ENCODE measurements around the gene EXOC3L2. TPM values are rescaled to one million over a fixed set of nuclear protein-coding genes. Genes with fewer than 3 reads are reported as not detected.
A peak's percentile ranks its signal among the peaks of the same experiment; 100 is the strongest.

The EXOC3L2 gene
- total RNA-seq, 1 experiment from 2014 or later: not detected

DNA sequence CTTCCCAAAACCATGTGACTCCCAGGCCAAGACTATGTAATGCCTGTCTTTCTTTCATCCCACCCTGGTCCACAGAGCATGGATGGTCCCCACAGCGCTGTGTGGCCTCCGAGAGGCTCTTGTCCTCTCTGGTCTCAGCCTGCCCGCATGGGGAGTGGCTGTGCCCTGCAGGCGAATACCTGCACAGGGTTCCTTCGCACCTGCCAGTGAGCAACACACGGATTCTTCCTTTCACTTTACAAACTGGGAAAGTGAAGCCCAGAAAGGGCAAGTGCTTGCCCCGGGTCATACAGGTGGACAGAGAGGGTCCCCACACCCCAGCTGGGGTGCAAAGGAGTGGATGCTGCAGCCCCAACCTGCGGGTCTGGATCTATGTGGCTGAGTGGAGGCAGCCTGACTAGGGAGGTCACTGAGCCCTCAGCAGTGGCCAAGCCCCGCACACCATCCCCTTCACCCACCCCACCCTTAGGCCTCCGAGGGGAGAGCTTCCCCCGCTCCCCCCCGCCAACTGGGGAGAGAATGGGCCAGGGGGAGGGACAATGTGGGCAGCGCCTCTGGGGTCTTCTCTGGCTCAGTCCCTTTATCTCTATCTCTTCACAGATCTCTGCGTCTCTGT lies 5.1 kb upstream of the EXOC3L2 start:
- no peaks in the 10 kb centered on the region for H4K20me1 ChIP-seq (ENCODE audit: low read length)
- H3K36me3 ChIP-seq (ENCODE audit: low read depth, low read length): no peaks in the 10 kb centered on the region
- H3F3A ChIP-seq (ENCODE audit: low read length, unreplicated experiment): no peaks in the 10 kb centered on the region
- ChIA-PET CTCF (no interaction called here), POLR2A (ENCODE audit: unreplicated experiment) (no interaction called here)
- no peaks in the 10 kb centered on the region for H3K9me3 ChIP-seq (ENCODE audit: low read length)
- intact Hi-C loops (cut with micrococcal nuclease): loop anchor here (10.0 kb wide), 1 partner anchor 236 kb away; no protein-coding TSS in a partner anchor
- BruUV-seq (replicated peaks): no TSS peak
- peaks cover 28% of the 10 kb centered on the region for H3K79me2 ChIP-seq (ENCODE audit: low read length)
- no peaks in the 10 kb centered on the region for H3K27me3 ChIP-seq (ENCODE audit: low read length)
- H3K4me1 ChIP-seq (ENCODE audit: insufficient read depth, low read length): peaks cover 10% of the 10 kb centered on the region; the same call in 1 of the 2 replicates
- H3K9ac ChIP-seq (ENCODE audit: low read length): peak overlapping the region; percentile 25; the same call in 1 of the 2 replicates
- H2AFZ ChIP-seq (ENCODE audit: low read length): peak overlapping the region; percentile 99
- H3K4me2 ChIP-seq (ENCODE audit: low read length): peak overlapping the region; percentile 97
- DNase-seq (no peak), ATAC-seq (peak; percentile 23)
- H3K27ac ChIP-seq (ENCODE audit: low read length): no peak overlapping the region
- no peak for TF ChIP-seq EZH2phosphoT487 (IDR thresholded peaks at IDR 0.05; ENCODE audit: borderline replicate concordance, low read length)
- TF ChIP-seq CTCF (conservative IDR thresholded peaks at IDR 0.05; ENCODE audit: low read depth, low read length): no peak
- TF ChIP-seq EZH2 (IDR thresholded peaks at IDR 0.05; ENCODE audit: low read length, unreplicated experiment): no peak
- H3K9me2 ChIP-seq (replicated peaks; ENCODE audit: low read length): no peaks in the 10 kb centered on the region
- peak overlapping the region; percentile 78 for H3K4me3 ChIP-seq (ENCODE audit: low read length)

- Histone ChIP-seq H3F3A (ENCODE audit: low read length, unreplicated experiment) (no peaks in the 10 kb centered on the region), H4K20me1 (ENCODE audit: low read length) (no peaks in the 10 kb centered on the region), H3K9me3 (ENCODE audit: low read length) (no peaks in the 10 kb centered on the region), H3K27ac (ENCODE audit: low read length) (no peak overlapping the region), H3K79me2 (ENCODE audit: low read length) (peaks cover 25% of the 10 kb centered on the region), H3K27me3 (ENCODE audit: low read length) (no peaks in the 10 kb centered on the region), H3K4me2 (ENCODE audit: low read length) (peak overlapping the region; percentile 69; the same call in 1 of the 2 replicates), H3K4me1 (ENCODE audit: insufficient read depth, low read length) (peaks cover 10% of the 10 kb centered on the region; the same call in 1 of the 2 replicates), H3K9me2 (replicated peaks; ENCODE audit: low read length) (no peaks in the 10 kb centered on the region), H3K36me3 (ENCODE audit: low read depth, low read length) (no peaks in the 10 kb centered on the region), H3K4me3 (ENCODE audit: low read length) (no peak overlapping the region), H2AFZ (ENCODE audit: low read length) (no peak overlapping the region), H3K9ac (ENCODE audit: low read length) (no peak overlapping the region)
- intact Hi-C loops (cut with micrococcal nuclease): loop anchor here (5.0 to 10.0 kb wide), 3 partner anchors 52 to 235 kb away; partner anchors contain the start of gene NKPD1
- no peak for ATAC-seq
- POLR2A ChIA-PET (ENCODE audit: unreplicated experiment): no interaction called here
- no peak for TF ChIP-seq EZH2phosphoT487 (IDR thresholded peaks at IDR 0.05; ENCODE audit: borderline replicate concordance, low read length)
- no peak for TF ChIP-seq EZH2 (IDR thresholded peaks at IDR 0.05; ENCODE audit: low read length, unreplicated experiment)
- TF ChIP-seq CTCF (conservative IDR thresholded peaks at IDR 0.05; ENCODE audit: low read depth, low read length): no peak
- CTCF ChIA-PET: no interaction called here
- no TSS peak for BruUV-seq (replicated peaks)
- no peak for DNase-seq
Measured at GRCh38 chr19:45249261-45250033, 4.2 kb upstream of the EXOC3L2 start.
